NCI-H460 (cell line): ENCODE results near the gene GJB6. TPM values are rescaled to one million over a fixed set of nuclear protein-coding genes. Genes with fewer than 3 reads are reported as not detected.

Experiments used
- DNase-seq: peaks from one replicate; pipeline ENCODE4 v3.0.0-alpha.2; 2016; ENCODE audit warnings: low read depth; ENCODE audit errors: extremely low read depth
- total RNA-seq: library from RNA; depleted of rRNA; stranded (reverse); fragments of >200 nt; shearing (Covaris generic); gene quantifications from 2 replicates; pipeline ENCODE4 v1.2.3, GENCODE V29; 2014

Gene GJB6
- total RNA-seq, 1 experiment from 2014 or later = not detected

DNA sequence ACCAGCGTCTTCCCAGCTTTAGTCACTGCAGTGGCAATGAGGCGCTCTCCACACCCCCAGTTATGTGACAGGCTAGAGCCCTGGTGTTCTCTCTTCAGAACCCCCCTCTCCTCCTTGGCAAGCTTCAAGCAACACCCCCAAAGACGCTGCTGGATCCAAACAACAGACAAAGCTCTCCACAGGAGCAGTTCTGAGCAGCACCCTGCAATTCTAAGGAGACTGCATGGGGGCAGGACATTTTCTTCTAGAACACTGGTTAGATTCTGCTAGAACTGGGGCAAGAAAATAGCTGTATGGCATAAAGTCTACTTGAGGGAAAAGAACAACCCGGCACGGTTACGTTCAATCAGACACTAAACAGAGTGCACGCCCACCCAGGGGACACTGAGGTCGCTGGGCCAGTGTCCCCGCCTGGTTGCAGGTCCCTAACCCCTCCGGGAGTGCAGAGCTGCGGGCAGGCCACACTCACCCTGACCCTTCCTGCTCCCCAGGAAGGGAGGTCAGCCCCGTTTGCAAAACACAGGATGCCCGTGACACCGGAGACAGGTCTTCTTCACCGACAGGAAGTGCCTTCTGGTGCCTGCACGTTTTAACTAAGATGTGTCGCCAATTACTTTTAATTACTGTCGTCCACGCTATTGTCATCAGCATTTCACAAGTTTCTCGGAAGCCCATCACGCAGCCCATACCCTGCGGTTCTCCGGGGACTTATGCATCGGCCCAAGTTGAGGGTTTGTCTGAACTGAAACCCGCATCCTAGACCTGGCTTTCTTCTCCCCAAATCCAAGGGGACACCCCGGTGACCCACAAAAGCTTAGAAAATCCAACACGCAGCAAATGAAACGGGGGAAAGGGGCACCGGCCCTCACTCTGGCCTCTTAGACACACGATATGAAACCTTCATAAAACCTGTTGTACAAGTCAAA is 943 bp downstream of the GJB6 start:
- DNase-seq = no peak

DNA sequence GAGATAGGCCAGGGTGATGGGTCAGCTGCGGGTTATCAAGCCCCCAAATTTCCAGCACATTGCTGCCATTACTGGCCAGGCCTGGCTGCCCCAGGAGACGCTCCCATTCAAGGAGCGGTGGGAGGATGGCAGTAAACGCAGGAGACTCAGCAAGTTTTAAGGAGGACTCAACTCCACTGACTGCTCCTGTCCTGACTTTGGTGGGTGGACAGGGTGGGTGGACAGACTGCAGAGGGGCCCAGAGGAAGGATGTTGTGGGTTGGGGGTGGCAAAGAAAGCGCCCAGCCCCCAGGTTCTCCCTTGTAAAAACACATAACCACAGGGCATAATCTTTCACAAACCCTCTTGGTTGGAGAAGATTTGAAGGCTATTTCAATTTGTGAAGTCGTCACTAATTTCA is 4.4 kb downstream of the GJB6 start:
- no peak for DNase-seq

- DNase-seq = no peak
These were observed 4.8 kb downstream of the GJB6 start for GRCh38 chr13:20227288-20227687.

GRCh38 chr13:20222553-20222952 is 9.6 kb downstream of the GJB6 start:
- DNase-seq = no peak

DNA sequence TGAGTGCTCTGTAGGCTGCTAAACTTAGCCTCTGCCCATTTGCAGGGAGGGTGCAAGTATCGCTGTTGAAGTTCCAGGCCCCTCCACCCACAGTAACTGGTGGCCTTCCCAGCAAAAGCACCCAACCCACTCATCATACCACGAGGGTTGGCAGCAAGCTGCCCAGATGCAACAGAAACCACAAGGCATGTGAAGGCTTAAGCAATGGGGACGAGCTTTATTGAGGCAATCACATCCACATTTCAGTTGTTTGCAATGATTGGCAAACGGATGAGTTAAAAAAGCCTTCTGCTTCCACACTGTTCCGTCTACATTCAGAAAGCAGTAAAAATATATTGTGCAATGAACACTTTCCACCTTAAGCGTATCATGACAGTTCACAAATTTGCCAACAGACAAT is 10.3 kb downstream of the GJB6 start:
- no peak for DNase-seq

DNA sequence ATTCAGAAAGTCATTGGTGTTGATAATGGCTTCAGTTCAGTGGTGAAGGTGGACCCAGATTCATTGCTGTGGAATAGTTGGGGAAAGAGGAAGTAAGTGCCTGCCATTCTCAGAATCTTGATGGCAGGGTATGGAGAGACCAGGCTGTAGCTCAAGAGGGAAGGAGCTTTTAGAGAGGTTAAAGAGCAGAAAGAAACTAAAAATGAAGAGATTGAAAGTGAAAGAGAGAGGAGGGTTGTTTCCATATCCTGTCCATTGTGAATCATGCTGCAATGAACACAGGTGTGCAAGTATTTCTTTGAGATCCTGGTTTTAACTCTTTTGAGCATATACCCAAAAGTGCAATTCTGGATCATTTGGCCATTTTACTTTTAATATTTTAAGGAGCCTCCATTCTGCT is 12.5 kb downstream of the GJB6 start:
- no peak for DNase-seq

- no peak for DNase-seq
These were observed 15.0 kb downstream of the GJB6 start for GRCh38 chr13:20217168-20217567.

- no peak for DNase-seq
These were observed 22.2 kb downstream of the GJB6 start for GRCh38 chr13:20209948-20210347.

GRCh38 chr13:20206698-20207235 is 25.4 kb downstream of the GJB6 start:
- DNase-seq = no peak

DNA sequence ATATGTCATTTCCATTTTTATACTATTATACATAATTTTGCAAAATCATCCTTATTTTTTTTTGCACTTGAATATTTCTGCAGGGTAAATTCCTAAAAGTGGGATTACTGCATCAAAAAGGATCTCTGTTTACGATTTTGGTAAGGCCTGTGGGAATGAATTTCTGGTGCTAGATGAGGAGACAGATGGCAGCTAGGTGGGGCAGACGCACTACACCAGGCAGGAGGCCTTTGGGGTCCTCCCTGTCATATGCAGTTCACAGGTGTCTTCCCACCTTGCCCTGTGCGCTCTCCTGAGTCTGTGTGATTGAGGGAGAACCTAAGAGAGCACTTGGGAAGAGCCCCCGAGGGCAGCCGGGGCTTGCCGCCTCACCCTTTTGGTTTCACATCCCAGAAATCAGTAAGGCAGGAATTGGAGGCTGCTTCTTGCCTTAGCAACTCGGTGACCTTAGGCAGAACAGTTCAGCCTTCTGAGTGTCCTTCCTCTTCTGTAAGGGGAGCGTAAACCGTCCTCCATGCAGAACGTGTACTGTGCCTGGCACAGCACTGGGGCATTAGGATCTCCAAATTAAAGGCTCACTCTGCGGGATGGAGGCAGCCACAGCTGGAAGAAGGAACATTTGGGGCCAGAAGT is 25.9 kb downstream of the GJB6 start:
- no peak for DNase-seq

DNA sequence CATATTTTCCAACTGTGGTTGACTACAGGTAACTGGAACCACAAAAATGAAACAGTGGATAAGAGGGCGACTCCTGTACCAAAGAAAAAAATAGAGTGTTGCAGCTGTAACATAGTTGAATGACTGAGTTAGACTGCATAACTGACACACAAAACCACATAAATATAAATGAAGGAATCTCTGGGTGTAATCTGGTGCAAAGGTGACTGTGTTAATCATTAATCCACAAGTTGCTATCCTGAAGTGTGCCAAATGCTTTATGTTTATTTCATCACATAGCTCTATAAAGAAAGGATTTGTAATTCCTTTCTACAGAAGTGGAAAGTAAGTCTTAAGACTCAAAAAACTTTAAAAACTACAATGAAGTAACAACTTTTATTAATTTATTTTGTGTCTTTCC is 33.3 kb downstream of the GJB6 start:
- DNase-seq = no peak

- DNase-seq = peak; percentile 21
These were observed 34.7 kb downstream of the GJB6 start for GRCh38 chr13:20197361-20197834.

GRCh38 chr13:20195801-20196200 is 36.3 kb downstream of the GJB6 start:
- DNase-seq = peak; percentile 54

- no peak for DNase-seq
These were observed 38.0 kb downstream of the GJB6 start for GRCh38 chr13:20193907-20194631.

- no peak for DNase-seq
These were observed 38.8 kb downstream of the GJB6 start for GRCh38 chr13:20193162-20193906.

DNA sequence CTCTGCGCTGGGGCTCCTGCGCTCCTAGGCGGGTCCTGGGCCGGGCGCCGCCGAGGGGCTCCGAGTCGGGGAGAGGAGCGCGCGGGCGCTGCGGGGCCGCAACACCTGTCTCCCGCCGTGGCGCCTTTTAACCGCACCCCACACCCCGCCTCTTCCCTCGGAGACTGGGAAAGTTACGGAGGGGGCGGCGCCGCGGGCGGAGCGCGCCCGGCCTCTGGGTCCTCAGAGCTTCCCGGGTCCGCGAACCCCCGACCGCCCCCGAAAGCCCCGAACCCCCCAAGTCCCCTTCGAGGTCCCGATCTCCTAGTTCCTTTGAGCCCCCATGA is 39.3 kb downstream of the GJB6 start, which contains the start of gene GJB2:
Gene GJB2 (minus strand): TSS at position 103 of the 326 bp plus-strand sequence. CDS start 3,357 bp downstream, outside the sequence.
- DNase-seq = no peak

- no peak for DNase-seq
These were observed 39.8 kb downstream of the GJB6 start for GRCh38 chr13:20192158-20192835.

- DNase-seq = no peak
These were observed 40.6 kb downstream of the GJB6 start for GRCh38 chr13:20191311-20192157.
